GM12872 (cell line): Measurements from ENCODE around the gene GDF9.

ENCODE experiments used
- TF ChIP-seq, protein P1 (sequence below): IDR thresholded peaks from 3 replicates; pipeline ENCODE4 v1.5.1; 2011; ENCODE audit warnings: low read depth, mild to moderate bottlenecking, low read length, moderate library complexity; ENCODE audit not compliant: insufficient read depth

GDF9 gene

DNA sequence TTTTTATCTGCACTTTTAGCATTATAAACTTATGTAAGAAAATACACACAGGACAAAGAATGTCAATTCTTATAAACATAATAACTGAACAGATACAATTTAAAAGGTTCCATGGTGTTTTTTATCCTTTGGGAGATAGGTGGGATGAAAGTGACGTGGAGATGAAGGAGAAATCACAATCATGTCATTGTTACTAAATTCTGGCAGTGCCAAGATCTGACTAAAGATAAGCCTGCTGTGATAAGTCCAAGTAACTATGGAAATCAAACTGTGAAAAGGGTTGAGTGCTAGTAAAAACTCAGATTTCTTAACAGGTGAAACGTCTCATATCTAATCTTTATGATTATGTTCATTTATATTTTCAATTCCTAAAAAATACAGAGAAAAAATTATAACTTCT lies 18.3 kb upstream of the GDF9 start:
- TF ChIP-seq, protein P1, sequence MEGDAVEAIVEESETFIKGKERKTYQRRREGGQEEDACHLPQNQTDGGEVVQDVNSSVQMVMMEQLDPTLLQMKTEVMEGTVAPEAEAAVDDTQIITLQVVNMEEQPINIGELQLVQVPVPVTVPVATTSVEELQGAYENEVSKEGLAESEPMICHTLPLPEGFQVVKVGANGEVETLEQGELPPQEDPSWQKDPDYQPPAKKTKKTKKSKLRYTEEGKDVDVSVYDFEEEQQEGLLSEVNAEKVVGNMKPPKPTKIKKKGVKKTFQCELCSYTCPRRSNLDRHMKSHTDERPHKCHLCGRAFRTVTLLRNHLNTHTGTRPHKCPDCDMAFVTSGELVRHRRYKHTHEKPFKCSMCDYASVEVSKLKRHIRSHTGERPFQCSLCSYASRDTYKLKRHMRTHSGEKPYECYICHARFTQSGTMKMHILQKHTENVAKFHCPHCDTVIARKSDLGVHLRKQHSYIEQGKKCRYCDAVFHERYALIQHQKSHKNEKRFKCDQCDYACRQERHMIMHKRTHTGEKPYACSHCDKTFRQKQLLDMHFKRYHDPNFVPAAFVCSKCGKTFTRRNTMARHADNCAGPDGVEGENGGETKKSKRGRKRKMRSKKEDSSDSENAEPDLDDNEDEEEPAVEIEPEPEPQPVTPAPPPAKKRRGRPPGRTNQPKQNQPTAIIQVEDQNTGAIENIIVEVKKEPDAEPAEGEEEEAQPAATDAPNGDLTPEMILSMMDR: no peak

DNA sequence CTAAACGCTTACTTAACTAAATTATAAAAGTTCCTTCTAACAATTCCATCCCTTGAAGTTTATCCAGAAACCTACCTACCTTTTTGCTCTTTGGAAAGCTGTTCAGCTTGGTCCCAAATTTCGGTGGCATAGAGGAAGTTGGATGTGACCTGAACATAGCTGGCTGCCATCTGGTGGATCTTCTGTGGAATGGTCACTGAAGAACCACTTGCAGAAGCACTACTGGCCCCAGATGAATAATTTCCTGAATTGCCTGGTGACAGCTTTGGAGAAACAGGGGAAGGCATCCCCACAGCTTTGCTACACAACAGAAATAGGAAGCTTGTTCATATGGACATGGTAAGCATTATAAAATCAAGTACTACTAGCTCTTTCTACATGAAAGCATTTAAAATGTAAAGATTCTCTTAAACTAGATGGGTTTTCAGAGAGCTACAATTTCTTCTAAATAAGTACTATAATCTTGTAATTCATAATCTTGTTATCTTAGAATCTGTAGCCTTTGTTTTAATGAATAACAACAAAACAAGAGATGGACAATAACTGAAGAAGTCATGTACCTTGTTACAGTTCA lies 17.1 kb upstream of the GDF9 start:
- TF ChIP-seq, protein P1: peak; percentile 71

DNA sequence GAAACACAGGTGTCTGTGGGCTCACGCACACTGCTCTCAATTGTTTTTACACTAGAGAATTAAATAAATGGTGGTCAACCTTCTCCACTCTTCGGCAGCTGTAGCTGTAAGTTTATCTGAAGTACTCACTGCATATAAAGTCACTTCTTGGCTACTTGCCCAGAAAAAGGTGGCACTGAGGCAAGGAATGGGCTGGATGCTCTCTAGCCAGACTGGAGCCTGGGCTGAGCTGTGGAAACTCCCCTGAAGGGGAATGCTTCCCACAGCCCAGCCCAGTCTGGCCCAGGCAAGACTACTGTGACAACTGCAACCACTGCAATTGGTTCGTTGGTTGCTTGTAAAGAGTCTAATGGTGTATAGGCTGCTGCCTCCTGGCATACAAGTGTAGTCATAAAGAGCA lies 11.7 kb upstream of the GDF9 start:
- TF ChIP-seq, protein P1: no peak

DNA sequence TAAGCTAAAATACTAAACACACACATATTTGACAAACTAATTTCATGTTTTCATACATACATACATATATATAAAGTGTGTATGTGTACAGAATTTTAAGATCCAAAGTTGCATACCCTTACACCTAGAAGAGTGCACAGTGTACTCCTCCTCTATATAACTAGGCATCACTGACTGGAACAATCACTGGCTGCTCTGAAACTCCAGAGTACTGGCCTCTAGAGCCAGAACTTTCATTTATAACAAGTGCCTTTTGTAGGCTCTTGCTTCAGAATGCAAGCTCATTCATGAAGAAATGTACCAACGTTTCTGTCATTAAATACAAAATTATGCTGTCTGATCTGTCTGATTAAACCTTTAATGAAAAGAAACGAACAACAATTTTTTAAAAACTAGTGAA lies 11.2 kb upstream of the GDF9 start:
- TF ChIP-seq, protein P1: no peak

DNA sequence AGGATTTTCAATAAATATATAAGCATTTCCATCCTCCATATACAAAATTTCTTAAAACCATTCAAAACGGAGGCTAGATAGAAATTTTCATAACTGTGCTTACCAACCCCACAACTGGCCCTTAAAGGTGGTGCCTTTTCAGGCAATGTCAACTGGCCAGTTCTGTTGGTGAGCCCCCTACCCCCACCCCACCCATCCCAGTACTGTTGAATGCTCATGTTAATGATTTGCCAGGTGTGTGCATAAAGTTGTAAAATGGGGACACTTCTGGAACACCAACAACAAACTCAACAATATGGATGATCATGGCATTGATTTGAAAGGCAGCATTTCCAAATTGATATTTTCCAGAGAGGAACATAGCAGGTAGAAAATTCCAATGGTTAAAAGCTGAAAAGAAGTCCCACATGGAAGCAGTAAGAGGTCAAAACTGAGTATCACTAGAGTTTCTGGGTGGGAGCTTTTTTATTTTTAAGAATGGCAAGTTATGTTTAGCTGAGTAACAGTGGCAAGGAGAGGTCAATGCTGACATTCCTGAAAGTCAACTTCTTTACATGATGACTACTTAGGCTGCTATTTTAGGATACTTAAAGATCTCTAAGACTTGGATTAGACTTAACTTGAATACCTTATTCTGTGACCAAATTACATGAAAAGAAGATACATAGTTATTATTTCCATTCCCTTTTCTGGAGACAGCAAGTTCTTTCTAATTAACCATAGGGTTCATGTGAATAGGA lies 9.9 kb upstream of the GDF9 start:
- TF ChIP-seq, protein P1: no peak

DNA sequence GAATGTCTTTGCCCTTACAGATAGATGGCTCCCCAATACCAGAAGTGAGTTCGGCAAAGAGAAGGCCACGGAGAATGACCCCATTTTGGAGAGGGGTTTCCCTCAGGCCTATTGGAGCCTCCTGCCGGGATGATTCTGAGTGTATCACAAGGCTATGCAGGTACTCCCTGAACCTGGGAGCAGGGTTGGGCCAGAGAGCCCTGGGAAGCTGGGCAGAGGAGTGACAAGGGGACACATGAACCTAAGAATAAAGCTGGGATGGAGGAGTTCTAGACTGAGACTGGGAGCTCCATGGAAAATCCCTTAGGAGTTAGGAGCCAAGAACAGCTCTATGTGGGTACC lies 7.6 kb upstream of the GDF9 start:
- TF ChIP-seq, protein P1: no peak

DNA sequence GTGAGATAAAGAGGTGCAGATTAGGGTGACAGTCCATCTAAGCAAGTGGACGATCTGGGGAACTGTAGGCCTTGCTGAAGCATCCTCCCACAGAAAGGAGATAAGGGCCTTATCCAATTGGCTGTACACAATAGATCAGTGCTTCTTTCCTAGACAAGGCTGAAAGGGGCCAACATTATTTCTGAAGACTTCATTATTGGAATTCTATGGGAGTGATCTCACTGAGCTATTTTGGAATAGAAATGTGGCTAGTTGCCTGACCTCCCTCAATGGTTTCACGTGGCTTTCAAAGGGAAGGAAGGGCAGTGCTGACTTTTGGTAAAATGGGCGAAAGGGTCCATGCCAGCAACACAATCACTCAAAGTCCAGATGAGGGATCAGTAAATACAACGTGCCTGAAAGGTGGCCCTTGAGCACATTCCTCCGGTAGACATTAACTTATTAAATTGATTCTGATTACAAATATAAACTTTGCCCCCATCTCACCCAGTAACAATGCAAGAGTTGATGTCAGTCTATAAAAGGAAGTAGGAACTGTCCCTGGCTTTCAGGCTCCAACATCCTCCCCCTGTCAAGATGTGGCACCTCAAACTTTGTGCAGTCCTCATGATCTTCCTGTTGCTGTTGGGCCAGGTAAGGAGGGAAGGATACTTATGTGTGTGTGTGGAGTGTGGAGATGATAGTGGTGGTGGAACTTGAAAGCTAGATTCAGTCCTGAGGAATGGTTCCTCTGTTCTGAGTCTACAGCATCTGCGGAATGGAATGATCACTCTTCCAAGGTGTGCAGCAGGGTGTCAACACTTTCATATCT lies 7.1 kb upstream of the GDF9 start, which contains the start of gene LEAP2:
LEAP2 (plus strand) TSS at position 550 of the 811 bp plus-strand sequence; CDS start at position 577, 27 bp downstream.
- TF ChIP-seq, protein P1: no peak
